Measurements from ENCODE around the gene GMDS.

The GMDS gene

GRCh38 chr6:1820714-1821113 is 424.7 kb downstream of the GMDS start:
- Histone ChIP-seq H3K9ac (ENCODE audit: low read length) (no peak overlapping the region), H3K4me3 (ENCODE audit: low read length) (no peak overlapping the region), H3K4me1 (ENCODE audit: low read length) (peaks cover 49% of the 10 kb centered on the region), H4K20me1 (ENCODE audit: insufficient read depth, low read length) (no peaks in the 10 kb centered on the region), H3K4me2 (ENCODE audit: low read length) (no peak overlapping the region), H2AFZ (ENCODE audit: low read depth, low read length) (no peak overlapping the region), H3K79me2 (ENCODE audit: low read length) (no peaks in the 10 kb centered on the region), H3K27ac (ENCODE audit: low read length) (no peak overlapping the region), H3K9me3 (ENCODE audit: insufficient read depth, low read length) (peaks cover 7% of the 10 kb centered on the region), H3K27me3 (ENCODE audit: low read depth, low read length) (no peaks in the 10 kb centered on the region), H3K36me3 (replicated peaks; ENCODE audit: low read depth, low read length) (peaks cover 13% of the 10 kb centered on the region)
- no peak for TF ChIP-seq EZH2phosphoT487 (IDR thresholded peaks at IDR 0.05; ENCODE audit: low read depth)
- TF ChIP-seq, protein P1, sequence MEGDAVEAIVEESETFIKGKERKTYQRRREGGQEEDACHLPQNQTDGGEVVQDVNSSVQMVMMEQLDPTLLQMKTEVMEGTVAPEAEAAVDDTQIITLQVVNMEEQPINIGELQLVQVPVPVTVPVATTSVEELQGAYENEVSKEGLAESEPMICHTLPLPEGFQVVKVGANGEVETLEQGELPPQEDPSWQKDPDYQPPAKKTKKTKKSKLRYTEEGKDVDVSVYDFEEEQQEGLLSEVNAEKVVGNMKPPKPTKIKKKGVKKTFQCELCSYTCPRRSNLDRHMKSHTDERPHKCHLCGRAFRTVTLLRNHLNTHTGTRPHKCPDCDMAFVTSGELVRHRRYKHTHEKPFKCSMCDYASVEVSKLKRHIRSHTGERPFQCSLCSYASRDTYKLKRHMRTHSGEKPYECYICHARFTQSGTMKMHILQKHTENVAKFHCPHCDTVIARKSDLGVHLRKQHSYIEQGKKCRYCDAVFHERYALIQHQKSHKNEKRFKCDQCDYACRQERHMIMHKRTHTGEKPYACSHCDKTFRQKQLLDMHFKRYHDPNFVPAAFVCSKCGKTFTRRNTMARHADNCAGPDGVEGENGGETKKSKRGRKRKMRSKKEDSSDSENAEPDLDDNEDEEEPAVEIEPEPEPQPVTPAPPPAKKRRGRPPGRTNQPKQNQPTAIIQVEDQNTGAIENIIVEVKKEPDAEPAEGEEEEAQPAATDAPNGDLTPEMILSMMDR (IDR thresholded peaks at IDR 0.05; ENCODE audit: low read depth, low read length) = no peak

DNA sequence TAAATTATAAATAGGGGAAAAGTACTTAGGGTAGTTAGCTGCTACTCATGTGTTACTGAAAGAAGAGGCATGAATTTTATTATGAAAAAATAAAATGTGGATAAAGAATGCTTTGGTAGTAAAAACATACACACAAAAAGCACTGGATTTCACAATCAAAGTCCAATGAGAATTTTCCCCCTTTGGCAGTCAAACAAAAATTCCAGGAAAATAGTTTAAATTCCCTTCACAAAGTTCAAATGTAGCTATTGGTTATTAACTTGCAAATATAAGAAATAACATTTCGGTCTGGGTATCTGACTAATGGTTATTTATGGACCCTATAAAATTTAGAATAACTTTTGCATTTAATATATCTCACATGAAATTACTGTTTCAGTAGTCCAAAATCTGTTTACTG is 425.2 kb downstream of the GMDS start:
- H4K20me1 ChIP-seq (ENCODE audit: insufficient read depth, low read length) = no peaks in the 10 kb centered on the region
- no peak overlapping the region for H3K27ac ChIP-seq (ENCODE audit: low read length)
- no peak overlapping the region for H3K4me2 ChIP-seq (ENCODE audit: low read length)
- H3K79me2 ChIP-seq (ENCODE audit: low read length) = no peaks in the 10 kb centered on the region
- H3K27me3 ChIP-seq (ENCODE audit: low read depth, low read length) = no peaks in the 10 kb centered on the region
- H3K9ac ChIP-seq (ENCODE audit: low read length) = no peak overlapping the region
- TF ChIP-seq EZH2phosphoT487 (IDR thresholded peaks at IDR 0.05; ENCODE audit: low read depth) = no peak
- TF ChIP-seq, protein P1 (IDR thresholded peaks at IDR 0.05; ENCODE audit: low read depth, low read length) = no peak
- H2AFZ ChIP-seq (ENCODE audit: low read depth, low read length) = no peak overlapping the region
- peaks cover 9% of the 10 kb centered on the region for H3K36me3 ChIP-seq (replicated peaks; ENCODE audit: low read depth, low read length)
- H3K9me3 ChIP-seq (ENCODE audit: insufficient read depth, low read length) = peaks cover 7% of the 10 kb centered on the region
- H3K4me1 ChIP-seq (ENCODE audit: low read length) = peaks cover 44% of the 10 kb centered on the region
- H3K4me3 ChIP-seq (ENCODE audit: low read length) = no peak overlapping the region

DNA sequence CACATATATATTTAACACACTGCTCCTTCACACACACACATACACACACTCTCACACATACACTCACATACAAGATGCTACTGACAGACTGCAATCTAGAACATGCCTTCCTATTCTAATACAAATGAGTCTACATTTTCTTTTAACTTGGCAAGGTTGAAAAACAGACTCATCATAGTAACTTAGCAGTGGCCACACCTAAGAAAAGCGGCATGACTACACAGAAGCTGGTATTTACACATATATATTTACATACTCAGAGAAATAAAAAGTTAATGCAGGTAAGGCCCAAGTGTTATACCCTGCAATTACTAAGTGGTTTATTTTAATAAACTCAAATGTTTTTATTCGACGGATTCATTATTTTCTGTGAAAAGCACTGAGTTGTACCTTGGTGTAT is 426.4 kb downstream of the GMDS start:
- H3K4me2 ChIP-seq (ENCODE audit: low read length) = no peak overlapping the region
- no peak overlapping the region for H2AFZ ChIP-seq (ENCODE audit: low read depth, low read length)
- H3K27ac ChIP-seq (ENCODE audit: low read length) = no peak overlapping the region
- H4K20me1 ChIP-seq (ENCODE audit: insufficient read depth, low read length) = no peaks in the 10 kb centered on the region
- H3K4me3 ChIP-seq (ENCODE audit: low read length) = no peak overlapping the region
- H3K9ac ChIP-seq (ENCODE audit: low read length) = no peak overlapping the region
- H3K9me3 ChIP-seq (ENCODE audit: insufficient read depth, low read length) = no peaks in the 10 kb centered on the region
- no peaks in the 10 kb centered on the region for H3K79me2 ChIP-seq (ENCODE audit: low read length)
- H3K36me3 ChIP-seq (replicated peaks; ENCODE audit: low read depth, low read length) = peaks cover 3% of the 10 kb centered on the region
- peaks cover 35% of the 10 kb centered on the region for H3K4me1 ChIP-seq (ENCODE audit: low read length)
- H3K27me3 ChIP-seq (ENCODE audit: low read depth, low read length) = no peaks in the 10 kb centered on the region
- no peak for TF ChIP-seq EZH2phosphoT487 (IDR thresholded peaks at IDR 0.05; ENCODE audit: low read depth)
- TF ChIP-seq, protein P1 (IDR thresholded peaks at IDR 0.05; ENCODE audit: low read depth, low read length) = no peak

GRCh38 chr6:1817033-1817761 is 428.2 kb downstream of the GMDS start:
- Histone ChIP-seq H3K4me3 (ENCODE audit: low read length) (no peak overlapping the region), H3K36me3 (replicated peaks; ENCODE audit: low read depth, low read length) (no peaks in the 10 kb centered on the region), H2AFZ (ENCODE audit: low read depth, low read length) (no peak overlapping the region), H3K4me1 (ENCODE audit: low read length) (peaks cover 21% of the 10 kb centered on the region), H3K79me2 (ENCODE audit: low read length) (no peaks in the 10 kb centered on the region), H3K27ac (ENCODE audit: low read length) (no peak overlapping the region), H3K27me3 (ENCODE audit: low read depth, low read length) (no peaks in the 10 kb centered on the region), H3K9me3 (ENCODE audit: insufficient read depth, low read length) (no peaks in the 10 kb centered on the region), H4K20me1 (ENCODE audit: insufficient read depth, low read length) (no peaks in the 10 kb centered on the region), H3K9ac (ENCODE audit: low read length) (no peak overlapping the region), H3K4me2 (ENCODE audit: low read length) (no peak overlapping the region)
- no peak for TF ChIP-seq EZH2phosphoT487 (IDR thresholded peaks at IDR 0.05; ENCODE audit: low read depth)

Data from OCI-LY3 (cell line).